NK-92 (cell line): ENCODE data around the gene CYGB.

ENCODE experiments used
- DNase-seq: peaks from one replicate; lab custom pipeline; 2025; ENCODE audit not compliant: unreplicated experiment; lab: John Stamatoyannopoulos, UW

The CYGB gene

DNA sequence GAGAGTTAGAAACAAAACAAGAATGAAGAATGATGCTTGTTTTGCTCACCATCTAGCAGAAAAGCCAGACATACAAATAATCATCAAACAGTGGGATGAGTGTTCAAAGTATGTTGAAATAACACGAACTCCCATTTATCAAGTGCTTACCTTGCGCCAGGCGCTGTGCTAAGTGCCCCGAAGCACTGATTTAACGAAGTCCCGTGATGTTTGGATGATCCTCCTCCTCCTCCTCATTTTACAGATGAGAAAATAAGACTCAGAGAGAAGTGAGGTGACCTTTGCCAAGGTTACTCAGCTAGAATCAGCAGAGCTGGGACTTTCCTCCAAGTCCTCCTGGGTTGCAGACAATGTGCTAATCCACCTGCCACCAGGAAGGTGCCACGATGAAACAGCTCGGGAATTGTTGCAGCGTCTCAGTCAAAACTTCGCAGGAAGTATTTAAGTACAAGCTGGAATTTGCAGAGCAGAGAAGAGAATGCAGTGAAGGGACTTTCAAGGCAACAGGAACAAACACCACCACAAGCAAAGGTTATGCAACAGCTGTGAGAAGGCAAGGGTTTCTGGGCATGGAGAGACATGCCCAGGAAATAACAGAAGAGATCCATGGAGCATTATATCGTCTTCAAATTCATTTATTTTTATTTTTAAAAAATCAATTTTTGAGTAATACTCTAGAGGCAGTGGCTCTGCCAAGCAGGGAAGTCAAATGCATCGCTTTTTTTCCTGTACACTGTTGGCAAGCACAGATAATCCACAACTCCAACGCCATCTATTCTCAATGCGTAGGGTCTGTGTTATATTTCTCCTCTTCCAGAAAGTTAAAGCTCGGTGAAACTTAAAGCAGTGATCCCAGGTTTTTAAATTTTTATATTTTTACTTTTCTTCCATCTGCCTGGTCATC is 13.5 kb upstream of the CYGB start:
- no peak for DNase-seq

DNA sequence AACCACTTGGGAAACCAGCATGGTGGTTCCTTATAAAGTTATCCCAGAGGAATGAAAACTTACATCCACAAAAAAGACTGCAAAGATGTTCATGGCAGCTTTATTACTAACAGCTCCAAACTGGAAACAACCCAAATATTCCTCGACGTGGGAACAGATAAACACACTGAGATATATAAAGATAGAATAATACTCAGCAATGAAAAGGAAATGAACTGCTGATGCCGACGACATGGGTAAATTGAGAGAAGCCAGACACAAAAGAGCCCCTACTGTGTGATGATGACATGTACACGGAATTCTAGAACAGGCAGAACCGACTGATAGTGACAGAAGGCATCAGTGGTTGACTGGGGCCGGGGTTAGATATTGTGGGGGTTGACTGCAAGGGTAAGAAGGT is 12.0 kb upstream of the CYGB start:
- DNase-seq, result no peak

- DNase-seq, result no peak
These were observed 11.7 kb upstream of the CYGB start for GRCh38 chr17:76549215-76549518.

DNA sequence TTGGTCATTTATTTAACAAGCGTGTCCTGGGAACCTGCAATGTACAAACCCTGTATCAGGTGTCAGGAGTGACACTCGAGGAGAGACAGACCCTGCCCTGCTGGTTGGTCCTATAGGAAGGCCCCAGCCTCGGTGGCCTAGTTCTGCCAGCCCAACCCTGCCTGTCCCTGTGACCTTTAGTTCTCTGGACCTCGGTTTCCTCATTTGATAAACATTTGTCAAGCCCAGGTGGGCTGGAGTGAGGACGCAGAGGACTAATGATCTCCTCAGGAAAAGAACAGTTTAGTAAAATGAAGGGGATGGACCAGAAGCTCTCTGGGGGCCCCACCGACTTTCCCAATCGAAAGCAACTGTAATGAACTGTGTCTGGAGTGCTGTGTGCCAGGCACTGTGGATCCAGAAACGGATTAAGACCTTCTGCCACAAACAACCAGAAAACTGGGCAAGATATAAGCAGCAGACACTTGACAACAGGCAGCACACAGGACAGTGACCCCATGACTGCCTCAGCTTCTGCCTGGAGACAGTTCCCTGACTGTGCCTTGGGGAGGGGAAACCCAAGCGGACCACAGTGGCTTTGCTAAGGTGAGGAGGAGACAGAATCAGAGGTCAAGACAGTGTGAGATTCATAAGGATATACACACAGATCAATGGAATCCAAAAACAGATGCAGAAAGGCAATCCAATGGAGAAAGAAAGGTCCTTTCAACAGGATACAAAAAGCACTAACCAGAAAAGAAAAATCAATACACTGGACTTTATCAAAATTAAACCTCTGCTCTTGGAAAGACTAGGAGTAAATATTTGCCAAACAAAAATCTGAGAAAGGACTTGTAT is 11.1 kb upstream of the CYGB start:
- DNase-seq, result no peak

DNA sequence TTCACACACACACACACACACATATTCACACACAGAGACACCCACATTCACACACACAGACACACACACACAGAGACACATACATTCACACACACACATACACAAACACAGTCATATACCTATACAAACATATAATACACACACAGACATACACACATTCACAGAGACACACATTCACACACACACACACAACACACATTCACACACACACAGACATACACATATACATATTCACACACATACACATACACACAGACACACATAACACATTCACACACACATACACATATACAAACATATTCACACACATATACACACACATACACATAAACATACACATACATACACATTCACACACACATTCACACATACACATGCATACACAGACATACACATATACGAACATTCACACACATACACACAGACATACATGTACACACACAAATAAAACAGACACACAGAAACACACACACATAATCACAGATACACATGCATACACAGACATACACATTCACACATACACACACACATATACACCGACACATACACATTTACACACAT is 10.2 kb upstream of the CYGB start:
- no peak for DNase-seq

DNA sequence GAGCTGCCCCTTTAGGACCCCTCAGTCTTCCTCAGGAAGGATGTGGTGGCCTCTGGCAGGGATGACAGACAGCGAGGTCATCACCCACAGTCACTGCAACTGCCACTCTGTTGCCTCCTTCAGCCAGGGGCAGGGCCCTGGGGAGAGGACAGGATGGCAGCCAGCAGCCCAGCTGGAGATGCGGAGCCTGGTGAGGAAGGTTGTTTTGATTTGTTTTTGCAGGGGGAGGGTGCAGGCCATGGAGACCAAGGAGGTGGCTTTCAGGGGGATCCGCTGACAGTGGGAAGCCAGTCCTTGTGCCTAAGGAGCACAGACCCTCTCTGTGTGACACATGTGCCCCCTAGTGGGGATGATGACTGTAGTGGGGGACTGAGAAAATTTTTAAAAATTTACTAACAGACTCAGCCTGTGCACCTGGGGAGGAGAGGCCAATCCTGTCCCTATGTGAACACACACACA is 9.7 kb upstream of the CYGB start:
- no peak for DNase-seq

DNA sequence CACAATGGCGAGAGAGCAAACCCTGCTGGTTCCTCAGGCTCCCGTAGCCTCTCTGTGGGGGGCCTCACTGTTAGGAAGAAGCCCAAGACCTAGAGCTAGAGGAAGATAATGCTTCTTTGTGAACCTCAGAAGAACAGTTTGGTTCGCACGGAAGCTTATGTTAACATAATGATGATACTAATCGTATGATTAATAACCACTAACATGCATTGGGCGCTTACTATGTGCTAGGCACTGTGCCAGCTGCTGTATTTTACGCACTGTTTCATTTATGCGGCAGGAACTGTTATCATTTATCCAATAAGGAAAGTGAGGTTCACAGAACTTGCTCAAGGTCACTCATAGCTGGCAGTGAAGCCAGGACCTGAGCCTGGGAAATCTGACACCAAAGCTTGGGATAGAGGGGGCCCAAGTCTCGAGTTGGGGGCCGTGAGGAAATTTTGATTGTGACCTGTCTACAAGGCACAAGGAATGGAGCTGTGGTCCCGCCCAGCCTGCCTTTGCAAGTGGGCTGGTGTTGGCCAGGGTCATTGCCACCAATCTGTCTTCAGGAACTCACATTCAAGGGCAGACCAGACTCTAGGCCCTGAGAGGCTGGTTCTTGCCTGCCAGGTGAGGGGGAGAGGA is 9.2 kb upstream of the CYGB start:
- DNase-seq, result no peak

GRCh38 chr17:76545918-76546555 is 8.5 kb upstream of the CYGB start:
- no peak for DNase-seq

DNA sequence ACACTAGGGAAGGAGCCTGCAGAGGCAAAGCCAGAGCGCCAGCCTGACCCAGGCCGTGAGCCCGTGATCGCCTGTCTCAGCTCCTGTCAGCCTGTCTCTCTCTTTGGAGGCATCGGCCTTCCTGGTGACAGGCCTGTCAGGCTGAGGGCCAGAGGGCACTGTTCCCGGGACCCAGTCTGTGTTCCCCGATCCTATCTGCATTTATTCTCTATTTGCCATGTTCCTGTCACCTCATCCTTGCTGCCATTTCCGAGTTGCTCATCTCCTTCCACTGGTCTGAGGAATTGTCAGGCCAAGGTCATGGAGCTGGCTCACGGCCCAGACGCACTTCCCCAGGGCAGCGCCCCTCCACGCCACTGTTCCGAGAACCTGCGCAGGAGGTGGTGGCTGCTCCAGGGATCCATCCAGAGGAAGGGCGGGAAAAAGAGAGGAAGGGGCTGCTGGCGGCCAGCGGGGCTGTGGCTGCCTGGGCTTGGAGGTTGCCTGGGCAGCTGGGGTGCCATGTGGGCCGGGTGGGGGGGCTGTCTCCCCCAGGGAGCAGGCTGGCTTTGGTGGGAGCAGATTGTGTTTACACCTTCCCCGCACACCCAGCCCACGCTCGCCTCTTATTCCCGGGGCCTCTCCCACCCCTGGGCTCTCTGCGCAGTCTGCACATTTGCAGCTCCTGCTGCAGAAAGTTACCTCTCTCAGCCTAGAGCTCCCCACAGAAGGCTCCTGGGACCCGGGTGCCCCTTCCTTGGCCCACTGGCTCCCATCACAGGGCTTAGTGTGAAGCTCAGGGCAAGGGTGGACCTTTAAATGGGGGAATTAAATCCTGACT is 7.2 kb upstream of the CYGB start:
- no peak for DNase-seq

DNA sequence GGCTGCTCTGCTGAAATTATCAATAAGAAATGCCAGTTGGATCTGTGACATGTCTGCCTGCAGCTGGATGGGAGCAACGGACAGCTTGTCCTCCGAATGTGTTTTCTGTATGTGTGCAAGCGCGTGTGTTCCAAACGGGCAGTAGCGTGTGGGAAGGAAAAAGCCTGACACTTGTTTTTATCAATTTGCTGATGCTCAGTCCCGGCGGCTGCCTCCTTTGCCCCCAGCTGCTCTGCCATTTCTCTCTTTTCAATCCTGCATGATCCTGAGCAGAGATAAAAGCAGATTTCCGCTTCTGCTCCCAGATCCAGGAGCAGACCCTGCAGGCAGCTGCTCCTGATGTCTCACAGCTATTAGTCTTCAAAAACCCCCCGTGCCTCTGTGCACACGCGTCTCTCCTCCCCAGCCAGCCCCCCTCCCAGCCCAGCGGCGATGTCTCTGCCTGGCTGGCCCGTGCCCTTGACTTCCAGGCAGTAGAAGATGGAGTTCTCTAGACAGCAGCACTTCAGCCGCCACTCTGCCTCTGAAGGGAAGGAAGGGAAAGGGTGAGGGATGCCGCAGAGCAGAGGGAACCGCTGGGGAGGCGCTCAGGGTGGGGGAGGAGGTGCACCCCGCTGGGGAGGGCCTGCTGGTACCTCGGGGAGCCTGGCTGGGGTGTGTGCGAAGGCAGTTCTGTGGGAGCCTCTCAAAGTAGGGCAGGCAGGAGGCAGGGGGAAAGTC is 6.5 kb upstream of the CYGB start:
- no peak for DNase-seq

- DNase-seq, result no peak
These were observed 5.9 kb upstream of the CYGB start for GRCh38 chr17:76543482-76543825.

- no peak for DNase-seq
These were observed 5.5 kb upstream of the CYGB start for GRCh38 chr17:76542984-76543383.

DNA sequence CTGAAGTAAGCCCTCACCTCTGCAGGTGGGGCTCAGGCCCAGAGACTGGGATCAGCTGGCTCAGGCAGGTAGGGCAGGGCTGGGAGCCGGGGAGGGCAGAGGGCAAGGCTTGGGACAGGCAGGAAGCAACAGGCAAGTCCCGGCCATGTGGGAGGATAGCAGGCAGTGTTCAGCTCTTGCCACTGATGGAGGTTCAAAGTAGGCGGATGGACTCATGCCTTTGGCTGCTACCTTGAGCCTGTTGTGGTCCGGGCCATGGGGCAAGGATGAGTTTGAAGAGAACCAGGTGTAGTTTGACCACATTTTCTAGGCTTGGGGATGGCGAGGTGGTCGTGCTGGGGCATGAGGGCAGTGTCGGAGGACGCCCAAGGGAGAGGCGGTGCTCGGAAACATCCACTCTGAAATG is 5.1 kb upstream of the CYGB start:
- no peak for DNase-seq

DNA sequence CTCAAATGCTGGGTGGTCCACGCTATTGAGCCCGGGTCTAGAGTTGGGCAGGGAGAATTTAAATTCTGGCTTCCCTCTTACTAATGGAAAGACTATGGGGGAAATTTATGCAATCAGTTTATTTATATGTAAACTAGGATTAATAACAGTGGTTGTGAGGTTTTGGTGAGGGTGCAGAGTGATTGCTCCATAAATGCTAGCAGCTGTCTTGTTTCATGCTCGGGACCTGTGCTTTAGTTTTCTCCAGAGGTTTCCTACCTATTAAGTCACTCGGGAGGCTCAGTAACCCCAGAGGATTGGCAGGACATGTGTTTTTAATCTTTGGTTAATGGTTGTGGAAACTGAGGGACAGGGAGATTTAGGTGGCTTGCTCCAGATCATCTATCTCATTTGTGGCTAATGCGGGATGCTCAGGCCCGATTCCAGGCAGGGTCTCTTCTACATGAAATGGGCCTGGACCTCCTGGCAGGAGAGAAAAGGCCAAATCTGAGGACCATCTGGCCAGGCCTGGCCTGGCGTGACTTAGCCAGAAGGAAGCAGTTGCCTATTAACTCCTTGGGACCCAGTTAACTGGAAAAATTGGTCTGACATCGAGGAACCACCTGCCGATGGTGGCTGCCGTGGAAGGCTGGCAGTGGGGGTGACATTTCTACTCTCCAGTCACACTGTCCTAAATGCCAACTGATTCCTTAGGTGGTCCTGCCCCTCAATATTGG is 4.4 kb upstream of the CYGB start:
- DNase-seq, result no peak

DNA sequence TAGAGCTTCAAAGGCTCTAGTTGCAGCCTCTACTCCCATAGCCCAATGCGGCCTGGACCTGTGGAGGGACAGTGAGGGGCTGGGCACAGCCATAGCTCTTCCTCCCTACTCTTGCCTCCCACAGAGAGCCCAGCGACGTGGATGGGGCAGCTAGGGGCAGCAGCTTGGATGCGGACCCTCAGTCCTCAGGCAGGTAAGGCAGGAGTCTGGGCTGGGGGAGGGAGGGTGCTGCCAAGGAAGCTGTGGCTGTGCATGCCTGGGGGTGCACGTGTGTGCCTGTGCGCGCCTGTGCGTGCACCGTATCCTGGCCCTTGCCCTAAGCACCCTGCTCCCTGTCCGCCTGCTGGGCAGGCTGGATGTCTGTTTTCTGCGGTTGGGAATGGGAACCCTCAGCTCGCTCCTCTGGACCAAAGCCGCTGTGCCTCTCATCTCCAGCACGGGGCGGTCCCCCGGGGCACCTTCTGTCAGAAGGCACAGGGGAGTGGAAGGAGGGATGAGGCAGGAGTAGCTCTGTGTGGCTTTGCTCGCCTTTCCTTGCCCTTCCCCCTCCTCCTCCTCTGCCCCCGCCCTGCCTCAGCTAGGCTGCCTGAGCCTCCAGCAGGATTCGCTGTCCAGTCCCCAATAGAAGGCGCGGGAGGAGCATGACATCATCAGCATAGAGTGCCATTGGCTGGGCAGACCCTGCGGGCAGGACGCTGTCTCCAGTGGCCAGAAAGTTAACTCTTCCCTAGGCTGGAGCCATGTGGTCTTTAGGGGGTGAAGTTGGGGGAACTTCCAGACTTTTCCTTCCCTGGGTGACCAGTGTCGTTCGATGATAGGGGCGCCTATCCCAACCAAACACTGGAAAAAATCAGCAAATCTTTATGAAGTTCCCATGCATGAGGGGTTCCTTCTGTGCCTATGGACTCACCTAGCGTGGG is 3.1 kb upstream of the CYGB start:
- DNase-seq, result no peak

DNA sequence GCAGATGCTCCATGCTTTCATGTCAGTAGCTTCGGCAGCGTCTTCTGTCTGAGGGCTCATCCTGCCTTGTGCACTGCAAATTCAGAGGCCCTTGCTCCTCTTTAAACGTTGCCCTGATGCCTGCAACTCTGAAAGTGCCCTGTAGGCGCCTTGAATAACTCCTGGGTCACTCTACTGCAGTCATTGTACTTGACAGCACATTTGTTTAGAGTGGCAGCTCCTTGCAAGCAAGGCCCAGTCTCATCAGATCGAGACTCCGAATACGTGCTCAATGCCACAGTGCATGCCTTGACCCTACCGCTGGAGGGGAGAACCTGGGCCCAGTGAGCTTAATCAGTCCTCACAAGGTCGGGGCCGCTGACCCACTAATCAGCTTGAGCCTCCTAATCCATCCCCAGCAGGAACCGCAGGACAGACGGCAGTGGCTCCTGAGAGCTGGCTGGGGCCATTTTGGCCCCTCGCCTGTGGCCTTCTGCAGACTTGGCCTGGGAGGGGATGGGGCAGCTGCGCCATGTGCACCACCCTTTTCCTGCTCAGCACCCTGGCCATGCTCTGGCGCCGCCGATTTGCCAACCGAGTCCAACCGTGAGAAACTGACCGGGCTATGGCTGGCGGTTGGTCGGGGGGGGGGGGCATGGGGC is 2.2 kb upstream of the CYGB start, which contains the start of gene PRCD:
PRCD (plus strand) TSS at position 414 of the 641 bp plus-strand sequence; CDS start at position 512, 98 bp downstream.
- DNase-seq, result no peak

DNA sequence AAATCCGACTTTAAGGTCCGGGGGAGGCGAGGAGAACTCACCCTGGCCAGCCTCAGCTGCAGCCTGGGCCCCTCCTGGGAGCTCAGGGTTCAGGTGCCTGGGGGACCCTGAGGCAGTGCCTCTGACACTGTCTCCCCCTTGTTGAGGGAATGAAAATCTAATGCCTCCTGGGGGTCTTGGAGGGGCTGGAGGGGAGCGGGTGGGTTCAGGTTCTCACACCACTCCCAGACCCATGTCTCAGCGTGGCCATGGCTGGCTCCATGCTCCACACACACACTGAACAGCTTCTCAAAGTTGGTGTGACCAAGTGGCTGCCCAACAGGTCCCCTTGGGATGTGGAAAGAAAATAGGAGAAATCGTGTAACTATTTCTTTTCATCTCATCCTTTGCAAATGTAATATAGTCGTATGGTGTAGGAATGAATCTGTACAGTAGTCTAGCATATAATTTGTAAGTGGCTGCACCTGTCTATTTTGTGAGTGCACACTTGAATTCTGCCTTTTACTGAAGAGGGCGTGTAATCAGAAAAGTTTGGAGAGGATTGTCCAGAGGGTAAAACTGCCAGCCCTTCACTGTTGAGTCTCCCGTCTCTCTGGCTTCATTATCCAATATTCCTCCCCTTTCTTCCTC is 1.5 kb upstream of the CYGB start:
- no peak for DNase-seq
